Panc1 (cell line): Measurements from ENCODE around the gene NFIC.

ENCODE experiments used
- POLR2AphosphoS5 ChIP-seq: IDR thresholded peaks from 2 replicates; pipeline ENCODE4 v1.6.1; 2012; ENCODE audit warnings: mild to moderate bottlenecking, low read depth, low read length, moderate library complexity
- REST ChIP-seq, 2 experiments: IDR thresholded peaks; 2 replicates each; pipeline ENCODE4 v1.6.1; 2011 to 2012; ENCODE audit warnings: low read depth in 2 of 2, control low read depth in 1 of 2, low read length in 1 of 2, mild to moderate bottlenecking in 1 of 2, moderate library complexity in 1 of 2; ENCODE audit not compliant: insufficient read depth in 1 of 2
- SIN3A ChIP-seq: IDR thresholded peaks from 2 replicates; pipeline ENCODE4 v1.6.1; 2012; ENCODE audit warnings: low read depth, mild to moderate bottlenecking, low read length, moderate library complexity, borderline replicate concordance; ENCODE audit not compliant: insufficient read depth
- TCF7L2 ChIP-seq: IDR thresholded peaks from 2 replicates; pipeline ENCODE4 v1.6.1; 2011; ENCODE audit warnings: mild to moderate bottlenecking, low read depth, low read length, inconsistent platforms
- TF ChIP-seq, protein P1 (sequence below): fragments of 450-650 bp; IDR thresholded peaks from 2 replicates; pipeline ENCODE4 v1.5.1; 2017; ENCODE audit warnings: mild to moderate bottlenecking

GRCh38 chr19:3413796-3414327 is 47.5 kb downstream of the NFIC start:
- TF ChIP-seq, protein P1, sequence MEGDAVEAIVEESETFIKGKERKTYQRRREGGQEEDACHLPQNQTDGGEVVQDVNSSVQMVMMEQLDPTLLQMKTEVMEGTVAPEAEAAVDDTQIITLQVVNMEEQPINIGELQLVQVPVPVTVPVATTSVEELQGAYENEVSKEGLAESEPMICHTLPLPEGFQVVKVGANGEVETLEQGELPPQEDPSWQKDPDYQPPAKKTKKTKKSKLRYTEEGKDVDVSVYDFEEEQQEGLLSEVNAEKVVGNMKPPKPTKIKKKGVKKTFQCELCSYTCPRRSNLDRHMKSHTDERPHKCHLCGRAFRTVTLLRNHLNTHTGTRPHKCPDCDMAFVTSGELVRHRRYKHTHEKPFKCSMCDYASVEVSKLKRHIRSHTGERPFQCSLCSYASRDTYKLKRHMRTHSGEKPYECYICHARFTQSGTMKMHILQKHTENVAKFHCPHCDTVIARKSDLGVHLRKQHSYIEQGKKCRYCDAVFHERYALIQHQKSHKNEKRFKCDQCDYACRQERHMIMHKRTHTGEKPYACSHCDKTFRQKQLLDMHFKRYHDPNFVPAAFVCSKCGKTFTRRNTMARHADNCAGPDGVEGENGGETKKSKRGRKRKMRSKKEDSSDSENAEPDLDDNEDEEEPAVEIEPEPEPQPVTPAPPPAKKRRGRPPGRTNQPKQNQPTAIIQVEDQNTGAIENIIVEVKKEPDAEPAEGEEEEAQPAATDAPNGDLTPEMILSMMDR: no peak
- TF ChIP-seq TCF7L2 (no peak), POLR2AphosphoS5 (no peak), SIN3A (no peak), REST (IDR thresholded peaks at IDR 0.05; ENCODE audit: insufficient read depth in 1 of 2, low read depth in 2 of 2, low read length in 1 of 2) (no peak)
